OCI-LY7 (cell line): Measurements from ENCODE around the gene BICDL1. TPM values are rescaled to one million over a fixed set of nuclear protein-coding genes. Genes with fewer than 3 reads are reported as not detected.
"Not testable (repeated sequence)": the region's sequence is repeated elsewhere in the genome, so short reads cannot be mapped to it uniquely, and the experiment has no call there.

ENCODE experiments used
- BruUV-seq: library from RNA; stranded (reverse); fragments of 400-500 nt; replicated peaks from 2 replicates; lab custom pipeline; 2021; lab: Mats Ljungman, UMichigan
- CTCF ChIA-PET: fragments of 300-600 bp; sonication (Branson Sonifier 250); formaldehyde crosslinking; loops from one replicate; lab custom pipeline; 2022; ENCODE audit warnings: antibody characterized with exemption; ENCODE audit not compliant: unreplicated experiment; lab: Charles Lee
- POLR2A ChIA-PET: fragments of 300-600 bp; sonication (Branson Sonifier 250); formaldehyde crosslinking; loops from one replicate; lab custom pipeline; 2022; ENCODE audit warnings: antibody characterized with exemption; lab: Charles Lee
- DNase-seq: peaks from one replicate; pipeline ENCODE4 v3.0.0-alpha.2; 2015; ENCODE audit warnings: low spot score
- H2AFZ ChIP-seq: fragments of 200-600 bp; sonication (generic), shearing (Covaris generic); 2 replicates; pipeline ENCODE4 v1.6.1; 2014; ENCODE audit warnings: mild to moderate bottlenecking, antibody characterized with exemption, low read length, moderate library complexity
- H3K27ac ChIP-seq: fragments of 200-600 bp; sonication (generic); 2 replicates; pipeline ENCODE4 v1.5.1; 2014; ENCODE audit warnings: mixed run types, low read depth, mild to moderate bottlenecking, moderate library complexity, low read length, inconsistent platforms; ENCODE audit not compliant: poor library complexity, severe bottlenecking
- H3K36me3 ChIP-seq: fragments of 200-600 bp; sonication (generic); 2 replicates; pipeline ENCODE4 v1.6.1; 2014; ENCODE audit warnings: mild to moderate bottlenecking, antibody characterized with exemption, low read length, moderate library complexity, mixed read lengths; ENCODE audit not compliant: insufficient read depth
- H3K4me1 ChIP-seq: fragments of 200-600 bp; sonication (generic); 2 replicates; pipeline ENCODE4 v1.5.1; 2014; ENCODE audit warnings: mild to moderate bottlenecking, low read length; ENCODE audit not compliant: insufficient read depth, poor library complexity, severe bottlenecking
- H3K4me2 ChIP-seq: fragments of 200-600 bp; sonication (generic); 2 replicates; pipeline ENCODE4 v1.6.1; 2014; ENCODE audit warnings: mild to moderate bottlenecking, low read length
- H3K4me3 ChIP-seq: fragments of 200-600 bp; sonication (generic); 2 replicates; pipeline ENCODE4 v1.5.1; 2014; ENCODE audit warnings: mild to moderate bottlenecking, low read depth, low read length; ENCODE audit not compliant: poor library complexity, severe bottlenecking
- H3K79me2 ChIP-seq: fragments of 200-600 bp; sonication (generic); 2 replicates; pipeline ENCODE4 v1.6.1; 2016; ENCODE audit warnings: low read depth, mild to moderate bottlenecking, low read length, moderate library complexity, mixed read lengths; ENCODE audit not compliant: insufficient read depth
- H3K9me2 ChIP-seq: fragments of 200-600 bp; sonication (generic); 2 replicates; pipeline ENCODE4 v1.6.1; 2016; ENCODE audit warnings: mild to moderate bottlenecking, low read length, mixed read lengths; ENCODE audit not compliant: insufficient read depth
- H3K9me3 ChIP-seq: fragments of 200-600 bp; sonication (generic); 2 replicates; pipeline ENCODE4 v1.6.1; 2014; ENCODE audit warnings: mild to moderate bottlenecking, mixed run types, low read length, mixed read lengths
- H4K20me1 ChIP-seq: fragments of 200-600 bp; sonication (generic); 2 replicates; pipeline ENCODE4 v1.6.1; 2014; ENCODE audit warnings: mild to moderate bottlenecking, antibody characterized with exemption, low read length, moderate library complexity, mixed read lengths; ENCODE audit not compliant: insufficient read depth
- CTCF ChIP-seq: fragments of 200-600 bp; sonication (generic); conservative IDR thresholded peaks from 2 replicates; pipeline ENCODE4 v1.5.1; 2014; ENCODE audit warnings: mild to moderate bottlenecking, antibody characterized with exemption, low read length, moderate library complexity, mixed read lengths
- EZH2phosphoT487 ChIP-seq: fragments of 200-600 bp; sonication (generic); IDR thresholded peaks from 2 replicates; pipeline ENCODE4 v1.6.1; 2018; ENCODE audit warnings: low read depth, borderline replicate concordance, mild to moderate bottlenecking, mixed run types, antibody characterized with exemption, low read length, moderate library complexity, mixed read lengths
- intact Hi-C: fragments of 100-400 bp; cut with micrococcal nuclease; formaldehyde crosslinking; loops from one replicate; pipeline ENCODE4 v1.10.0; 2022; ENCODE audit not compliant: unreplicated experiment
- total RNA-seq, 2 experiments: library from RNA; depleted of rRNA in 1 of 2; stranded (reverse); fragments of >200 nt in 1 of 2; shearing (Covaris generic) in 1 of 2; gene quantifications; 2 replicates each; pipeline ENCODE4 v1.2.3, GENCODE V29; 2014 to 2022

The BICDL1 gene
- total RNA-seq, 2 experiments from 2014 or later: 6.5 to 22.6 TPM

GRCh38 chr12:120013659-120014380 lies 24.8 kb downstream of the BICDL1 start:
- intact Hi-C loops: no loop called here

DNA sequence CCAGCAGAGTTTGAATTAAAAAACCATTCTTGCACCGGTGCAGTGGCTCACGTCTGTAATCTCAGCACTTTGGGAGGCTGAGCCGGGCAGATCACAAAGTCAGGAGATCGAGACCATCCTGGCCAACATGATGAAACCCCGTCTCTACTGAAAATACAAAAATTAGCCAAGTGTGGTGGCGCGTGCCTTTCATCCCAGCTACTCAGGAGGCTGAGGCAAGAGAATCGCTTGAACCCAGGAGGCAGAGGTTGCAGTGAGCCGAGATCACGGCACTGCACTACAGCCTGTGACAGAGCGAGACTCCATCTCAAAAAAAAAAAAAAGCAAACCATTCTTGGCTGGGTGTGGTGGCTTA lies 25.3 kb downstream of the BICDL1 start:
- H3K4me1 ChIP-seq, H3K9me2 ChIP-seq, POLR2A ChIA-PET, H3K36me3 ChIP-seq, DNase-seq, BruUV-seq, H3K9me3 ChIP-seq, H3K4me2 ChIP-seq, H3K79me2 ChIP-seq, CTCF ChIA-PET, H4K20me1 ChIP-seq, H2AFZ ChIP-seq, H3K4me3 ChIP-seq, H3K27ac ChIP-seq, intact Hi-C loops: not testable (repeated sequence)

More at GRCh38 chr12:120013659-120014380, 24.8 kb downstream of the BICDL1 start:
- ChIA-PET CTCF (no interaction called here), POLR2A (no interaction called here)
- Histone ChIP-seq H3K4me3 (no peak overlapping the region), H3K79me2 (no peaks in the 10 kb centered on the region), H3K9me2 (no peaks in the 10 kb centered on the region), H2AFZ (no peak overlapping the region), H4K20me1 (no peaks in the 10 kb centered on the region), H3K27ac (no peak overlapping the region), H3K4me2 (no peak overlapping the region), H3K9me3 (no peaks in the 10 kb centered on the region), H3K4me1 (peaks cover 6% of the 10 kb centered on the region), H3K36me3 (0 out of 2 replicates have a peak, but pooled peaks cover 6% of the 10 kb centered on the region)
- TF ChIP-seq CTCF (no peak), EZH2phosphoT487 (no peak)
- DNase-seq: no peak
- no TSS peak for BruUV-seq

DNA sequence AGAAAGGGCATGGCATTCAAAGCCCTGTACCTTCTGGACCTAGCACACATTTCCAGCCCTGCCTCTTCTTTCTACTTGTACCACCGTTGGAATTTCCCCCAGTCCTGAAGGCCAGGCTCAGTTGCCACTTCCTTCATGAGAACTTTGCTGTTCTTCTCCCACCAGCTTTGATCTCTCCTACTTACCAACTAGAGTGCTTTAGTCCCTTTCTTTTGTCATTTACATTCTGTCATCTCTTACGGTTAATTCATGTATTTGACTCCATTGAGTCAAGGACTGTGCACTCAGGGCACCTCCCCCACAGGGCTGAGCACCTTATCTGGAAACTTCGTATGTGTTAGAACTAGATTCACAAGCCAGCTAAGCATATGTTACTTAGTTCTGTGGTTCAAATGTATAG lies 26.3 kb downstream of the BICDL1 start:
- peaks cover 6% of the 10 kb centered on the region for H3K4me1 ChIP-seq
- TF ChIP-seq CTCF (no peak), EZH2phosphoT487 (no peak)
- BruUV-seq: no TSS peak
- no peak for DNase-seq
- no peak overlapping the region for H2AFZ ChIP-seq
- H3K79me2 ChIP-seq: no peaks in the 10 kb centered on the region
- no peak overlapping the region for H3K27ac ChIP-seq
- ChIA-PET POLR2A (interaction anchor here (0.5 to 0.7 kb wide), 2 partner anchors 34 to 451 kb away, joined by 4 to 5 read pairs; no protein-coding TSS in a partner anchor), CTCF (no interaction called here)
- no peak overlapping the region for H3K4me3 ChIP-seq
- no peaks in the 10 kb centered on the region for H3K9me3 ChIP-seq
- intact Hi-C loops: no loop called here
- H3K9me2 ChIP-seq: no peaks in the 10 kb centered on the region
- 0 out of 2 replicates have a peak, but pooled peaks cover 6% of the 10 kb centered on the region for H3K36me3 ChIP-seq
- H4K20me1 ChIP-seq: no peaks in the 10 kb centered on the region
- no peak overlapping the region for H3K4me2 ChIP-seq

DNA sequence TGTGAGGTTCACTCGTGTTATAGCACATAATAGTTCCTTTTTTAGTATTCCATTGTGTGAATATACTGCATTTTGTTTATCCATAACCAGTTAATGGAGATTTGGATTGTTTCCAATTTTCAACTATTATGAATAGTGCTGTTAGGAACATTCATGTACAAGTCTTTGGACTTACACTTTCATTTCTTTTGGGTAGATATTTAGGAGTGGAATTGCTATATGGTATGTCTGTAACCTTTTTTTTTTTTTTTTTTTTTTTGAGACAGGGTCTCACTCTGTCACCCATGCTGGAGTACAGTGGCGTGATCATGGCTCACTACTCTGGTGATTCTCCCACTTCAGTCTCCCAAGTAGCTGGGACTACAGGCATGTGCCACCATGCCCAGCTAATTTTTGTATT lies 27.2 kb downstream of the BICDL1 start:
- H2AFZ ChIP-seq, H3K36me3 ChIP-seq, H3K79me2 ChIP-seq, H3K4me2 ChIP-seq, DNase-seq, H4K20me1 ChIP-seq, CTCF ChIA-PET, H3K4me3 ChIP-seq, POLR2A ChIA-PET, H3K27ac ChIP-seq, H3K9me3 ChIP-seq, H3K9me2 ChIP-seq, BruUV-seq, H3K4me1 ChIP-seq: not testable (repeated sequence)
- intact Hi-C loops: loop anchor here (2.0 kb wide), 1 partner anchor 63 kb away; no protein-coding TSS in a partner anchor
